Stimulated activated CD4-positive, alpha-beta T cell treated with anti-CD3 and anti-CD28 coated beads, Interleukin-4, amount 100 ng/mL, for 4 hours (primary cell): ENCODE results near the gene CSDE1.
A peak's percentile ranks its signal among the peaks of the same experiment; 100 is the strongest.

Experiments used
- DNase-seq, 2 experiments: peaks; one replicate each; pipeline ENCODE4 v3.0.0-alpha.2; 2020

Gene CSDE1

DNA sequence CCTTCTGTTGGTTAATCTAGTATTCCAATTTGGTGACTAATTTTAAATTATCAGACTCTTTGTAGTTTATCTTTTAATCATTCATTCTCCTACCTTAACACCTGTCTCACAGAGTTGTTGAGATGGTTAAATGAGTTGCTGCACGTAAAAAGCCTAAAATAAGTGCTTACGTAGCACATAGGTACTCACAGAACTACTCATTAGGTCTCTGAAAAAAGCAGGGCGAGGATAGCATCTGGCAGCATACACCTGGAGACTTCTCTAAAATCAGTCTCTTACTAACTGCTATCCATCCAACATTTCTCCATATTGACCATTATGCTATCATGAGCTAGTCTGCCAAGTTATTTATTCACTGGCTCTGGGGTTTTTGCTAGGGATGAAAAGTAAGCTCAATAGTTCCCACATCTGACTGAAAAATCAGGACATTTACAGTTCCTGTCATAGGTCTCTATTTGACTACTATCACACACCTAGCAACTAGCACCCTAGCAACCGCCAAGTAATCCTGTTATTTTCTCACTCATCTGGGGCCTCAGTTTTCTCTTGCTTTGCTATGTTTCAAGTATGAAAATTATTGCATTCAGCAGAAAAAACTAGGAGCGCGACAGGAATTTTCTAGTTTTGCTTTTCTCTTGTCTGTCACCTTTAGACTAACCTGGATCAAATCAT lies 11.2 kb downstream of the CSDE1 start:
- DNase-seq: no peak

DNA sequence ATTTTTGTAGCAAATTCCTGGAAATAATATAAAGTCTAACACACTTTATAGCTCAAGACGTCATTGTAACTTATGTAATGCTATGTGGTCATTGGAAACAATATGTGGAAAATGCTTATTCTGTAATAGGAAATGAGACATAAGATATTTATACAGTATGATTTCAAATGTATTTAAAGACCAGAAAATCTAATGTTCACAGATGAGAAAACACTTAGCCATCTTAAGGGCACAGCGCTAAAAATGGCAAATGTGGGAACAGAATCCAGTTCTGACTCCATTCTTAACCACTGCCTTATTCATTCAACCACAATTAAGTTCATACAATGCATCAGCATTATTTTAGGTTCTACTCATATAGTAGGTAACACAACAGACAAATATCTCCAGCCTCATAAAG lies 12.5 kb downstream of the CSDE1 start:
- no peak for DNase-seq

DNA sequence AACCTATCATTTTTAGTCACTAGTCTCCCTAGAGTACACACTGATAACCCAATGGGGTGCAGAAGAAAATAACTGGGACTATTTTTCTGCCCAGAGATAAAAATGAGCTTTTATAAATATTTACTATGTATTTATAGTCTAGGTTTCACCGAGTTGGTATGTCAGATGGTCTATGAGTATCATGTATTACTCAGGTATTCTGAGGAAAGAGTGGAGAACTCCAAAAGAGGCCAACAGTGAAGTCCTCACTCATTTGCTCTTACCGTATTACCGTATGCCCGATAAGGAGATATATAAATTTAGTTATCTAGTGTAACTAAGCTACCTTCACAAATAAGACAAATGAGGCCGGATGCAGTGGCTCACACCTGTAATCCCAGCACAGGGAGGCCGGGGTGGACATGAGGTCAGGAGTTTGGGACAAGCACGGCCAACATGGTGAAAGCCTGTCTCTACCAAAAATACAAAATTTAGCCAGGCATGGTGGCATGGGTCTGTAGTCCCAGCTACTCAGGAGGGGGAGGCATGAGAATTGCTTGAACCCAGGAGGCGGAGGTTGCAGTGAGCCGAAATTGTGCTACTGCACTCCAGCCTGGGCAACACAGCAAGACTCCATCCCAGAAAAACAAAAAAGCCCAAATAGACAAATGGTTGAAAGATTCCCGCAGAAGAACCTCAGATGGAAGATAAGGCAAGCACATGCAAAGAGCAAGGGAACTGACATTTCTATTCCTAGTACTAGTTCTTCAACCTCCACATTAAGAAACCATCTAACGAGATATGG lies 15.6 kb downstream of the CSDE1 start:
- DNase-seq: no peak

DNA sequence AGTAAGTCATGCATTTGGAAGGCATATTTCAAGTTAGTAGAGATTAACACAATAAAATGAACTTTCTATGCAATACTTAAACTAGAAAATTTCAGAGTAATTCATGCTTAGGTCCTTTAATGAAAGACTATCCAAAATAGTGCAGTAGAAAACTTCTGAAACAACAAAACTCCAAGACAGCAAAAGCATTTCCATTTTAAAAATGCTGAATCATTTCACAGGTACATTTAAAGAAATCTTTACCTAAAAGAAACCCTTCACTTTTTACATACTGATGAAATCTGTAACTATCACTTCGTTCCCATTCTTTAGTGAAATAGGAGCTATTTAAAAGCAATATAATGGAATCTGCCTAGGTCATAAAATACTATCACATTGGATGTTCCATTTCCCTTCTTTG lies 17.5 kb downstream of the CSDE1 start:
- no peak for DNase-seq

DNA sequence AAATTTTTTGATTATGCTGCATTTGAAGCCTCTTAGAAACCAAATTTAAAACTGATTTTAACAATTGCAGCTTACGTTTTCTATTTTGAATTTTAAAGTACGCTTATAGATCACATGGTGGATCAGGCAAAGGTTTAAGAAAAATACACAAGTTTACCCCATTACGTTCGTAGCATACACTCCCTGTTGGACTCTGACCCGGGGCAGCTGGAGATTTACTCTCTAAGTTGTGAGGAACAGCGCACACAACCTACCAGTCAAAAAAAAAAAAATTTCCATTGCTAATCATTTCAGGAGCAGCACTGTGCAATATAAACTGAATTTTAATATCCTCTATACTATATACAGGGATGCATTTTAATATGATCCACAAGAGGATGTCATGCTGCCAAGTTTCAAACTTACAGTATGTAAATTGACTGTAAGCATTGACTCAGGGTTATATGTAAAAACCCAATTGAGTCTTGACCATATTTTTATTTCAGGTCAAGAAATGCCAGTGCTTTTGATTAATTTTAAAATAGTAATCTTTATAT lies 20.4 kb downstream of the CSDE1 start:
- no peak for DNase-seq

DNA sequence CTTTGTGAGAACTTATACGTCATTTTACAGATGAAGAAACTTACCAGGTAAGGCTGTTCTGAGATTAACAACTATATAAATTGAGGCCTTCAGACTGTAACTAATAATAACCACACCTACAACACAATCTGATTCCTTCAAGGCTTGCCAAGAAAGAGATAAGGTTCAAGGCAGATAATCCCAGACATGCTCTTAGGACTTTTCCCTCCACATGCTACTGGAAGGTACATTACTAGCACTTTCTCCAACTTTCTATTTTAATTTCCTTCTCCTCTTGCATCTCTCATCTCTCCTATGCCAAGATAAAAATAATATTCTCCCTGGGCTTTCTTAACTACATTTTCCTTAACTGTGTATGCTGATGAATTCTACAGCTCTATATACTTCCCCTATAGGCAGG lies 22.3 kb downstream of the CSDE1 start:
- no peak for DNase-seq

DNA sequence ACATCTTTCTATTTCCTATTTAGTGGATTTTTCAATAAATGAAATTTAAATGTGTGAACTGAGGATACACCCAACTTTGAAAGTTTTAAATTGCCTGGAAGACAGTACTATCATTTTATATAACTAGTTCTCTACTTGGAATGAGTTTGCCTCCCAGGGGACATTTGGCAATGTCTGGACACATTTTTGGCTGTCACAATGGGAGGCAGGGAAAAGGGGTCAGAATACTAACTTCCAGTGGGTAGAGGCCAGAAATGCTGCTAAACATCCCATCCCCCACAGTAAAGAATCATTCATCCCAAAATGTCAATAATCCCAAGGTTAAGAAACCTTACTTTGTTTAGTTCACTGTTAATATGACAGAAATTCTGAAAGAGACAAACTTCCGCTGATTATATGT lies 28.0 kb downstream of the CSDE1 start:
- no peak for DNase-seq

DNA sequence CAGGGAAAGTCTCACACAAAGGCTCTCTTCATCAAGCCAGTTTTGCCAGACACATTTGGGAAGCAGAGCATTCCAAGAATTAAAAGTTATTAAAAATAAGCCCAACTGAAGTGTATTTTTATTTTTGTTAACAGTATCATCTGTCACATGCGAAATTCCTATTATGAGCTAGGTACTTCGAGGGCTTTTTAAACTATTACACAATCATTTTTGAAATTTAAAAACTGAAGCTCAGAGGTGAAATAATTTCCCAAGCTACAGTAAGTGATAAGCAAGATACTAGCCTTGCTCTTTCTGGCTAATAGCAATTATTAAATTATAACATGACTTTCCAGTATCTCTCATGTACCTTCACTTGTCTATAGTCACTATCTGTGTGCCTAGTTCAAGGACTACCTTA lies 29.2 kb downstream of the CSDE1 start:
- no peak for DNase-seq

DNA sequence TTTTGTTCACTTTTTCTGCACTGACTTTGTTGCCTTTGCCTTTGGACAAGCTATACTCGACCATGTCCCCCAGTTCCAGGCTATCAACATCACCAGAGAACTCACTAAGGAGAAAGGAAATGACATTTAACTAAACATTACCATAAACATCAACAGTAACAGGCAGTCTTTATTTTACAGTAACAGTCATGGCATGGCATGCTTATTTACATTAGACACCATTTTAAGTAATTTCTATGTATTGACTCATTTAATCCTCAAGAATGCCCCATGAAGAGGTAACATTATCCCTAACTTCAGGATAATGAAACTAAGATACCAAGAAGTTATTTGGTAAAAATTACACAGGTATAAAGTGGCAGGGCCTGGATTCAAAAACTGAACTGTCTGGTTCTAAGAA lies 32.6 kb downstream of the CSDE1 start:
- DNase-seq: no peak

DNA sequence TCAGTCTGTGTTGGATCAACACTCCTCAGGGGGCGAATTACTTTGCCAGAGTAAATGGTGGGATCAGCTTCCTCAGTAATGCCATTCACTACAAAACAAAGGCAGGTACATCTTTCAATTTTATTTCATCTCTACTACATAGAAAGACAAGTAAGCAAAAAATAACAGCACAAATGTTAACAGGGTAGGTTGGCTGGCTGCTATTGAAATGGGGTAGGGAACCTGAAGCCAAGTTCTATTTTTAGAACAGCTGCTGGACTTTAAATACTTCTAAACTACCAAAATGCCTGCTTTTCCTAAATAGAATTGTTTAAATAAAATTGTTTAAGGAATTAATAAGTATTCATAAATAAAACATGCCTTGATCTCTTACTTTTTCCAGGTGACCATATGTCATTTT lies 33.9 kb downstream of the CSDE1 start:
- DNase-seq: no peak

DNA sequence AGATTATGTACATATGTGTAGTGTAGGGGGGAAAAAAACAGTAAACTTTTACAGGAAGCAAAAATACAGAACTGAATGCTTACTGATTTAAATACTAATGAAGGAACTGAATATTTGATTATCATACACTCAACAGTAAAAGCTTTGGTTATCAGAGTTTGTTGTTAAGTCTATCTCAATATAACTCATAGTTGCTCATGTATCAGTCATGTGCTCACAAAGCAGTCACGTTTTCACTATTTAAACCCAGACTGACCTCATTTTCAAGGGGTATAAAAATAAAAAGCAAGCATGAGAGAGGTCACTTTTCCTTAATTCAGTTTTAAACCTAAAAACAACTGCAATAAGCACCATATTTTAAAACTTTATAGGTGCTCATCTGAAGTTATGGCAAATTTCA lies 34.3 kb downstream of the CSDE1 start:
- DNase-seq: no peak

DNA sequence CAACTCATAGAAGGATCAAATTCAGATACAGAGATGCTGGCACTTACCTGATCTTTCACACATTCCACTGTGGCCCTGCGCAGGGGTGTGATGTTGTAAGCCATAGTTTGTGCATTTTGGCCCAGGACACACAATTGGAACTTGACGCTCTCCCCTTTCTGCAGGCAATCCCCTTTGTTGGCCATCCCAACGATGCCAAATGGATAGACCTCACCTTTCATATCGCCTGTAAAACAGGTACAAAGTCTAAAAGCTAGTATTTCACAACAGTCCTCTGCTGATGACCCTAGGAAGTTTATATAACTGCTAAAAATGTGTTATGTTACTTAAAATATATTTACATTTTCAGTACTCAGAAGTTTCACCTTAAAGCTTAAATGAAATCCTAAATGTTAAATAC lies 37.3 kb downstream of the CSDE1 start:
- DNase-seq: no peak

DNA sequence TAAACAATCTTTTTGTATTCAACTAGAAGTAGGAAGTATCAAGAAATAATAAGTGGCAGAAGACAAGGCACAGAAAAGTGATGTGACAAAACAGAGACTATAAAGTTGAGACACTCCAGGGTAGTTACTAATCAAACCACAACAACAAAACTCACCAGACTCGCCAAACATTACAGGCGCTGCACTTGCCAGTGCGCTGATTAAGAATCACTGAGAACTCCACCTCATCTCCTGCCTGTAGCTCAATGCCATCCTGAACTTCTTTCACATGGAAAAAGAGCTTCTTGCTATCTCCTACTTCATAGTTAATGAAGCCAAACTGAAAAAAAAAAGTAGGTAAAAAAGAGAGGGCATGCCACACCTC lies 38.4 kb downstream of the CSDE1 start:
- DNase-seq: no peak

DNA sequence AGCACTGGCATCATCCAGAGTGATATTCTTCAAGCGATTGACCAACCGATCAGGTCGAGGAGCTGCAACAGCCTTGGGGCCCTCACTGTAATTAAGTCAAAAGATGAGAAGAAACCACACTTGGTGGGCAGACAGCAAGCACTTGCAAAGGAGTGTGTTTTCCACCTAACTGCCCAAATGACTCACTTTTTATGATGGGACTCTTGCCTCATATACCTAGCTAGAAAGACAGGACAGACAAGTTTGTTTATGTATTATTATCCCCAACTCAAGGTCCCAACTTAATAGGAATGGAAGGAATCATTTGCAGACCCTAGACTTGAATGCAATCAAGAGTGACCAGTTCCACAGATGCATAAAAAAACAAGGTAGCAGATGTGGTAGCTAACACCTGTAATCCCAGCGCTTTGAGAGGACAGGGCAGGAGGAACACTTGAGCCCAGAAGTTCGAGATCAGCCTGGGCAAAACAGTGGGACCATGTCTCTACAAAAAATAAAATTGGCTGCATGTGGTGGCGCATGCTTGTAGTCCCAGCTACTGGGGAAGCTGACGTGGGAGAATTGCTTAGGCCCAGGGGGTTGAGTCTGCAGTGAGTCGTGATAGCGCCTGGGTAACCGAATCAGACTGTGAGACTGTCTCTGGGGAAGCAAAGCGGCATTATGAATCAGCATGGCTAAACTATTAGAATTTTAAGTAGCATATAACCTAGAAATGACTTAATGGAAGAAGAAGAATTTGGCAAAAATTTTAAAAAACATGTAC lies 38.9 kb downstream of the CSDE1 start:
- DNase-seq: no peak

DNA sequence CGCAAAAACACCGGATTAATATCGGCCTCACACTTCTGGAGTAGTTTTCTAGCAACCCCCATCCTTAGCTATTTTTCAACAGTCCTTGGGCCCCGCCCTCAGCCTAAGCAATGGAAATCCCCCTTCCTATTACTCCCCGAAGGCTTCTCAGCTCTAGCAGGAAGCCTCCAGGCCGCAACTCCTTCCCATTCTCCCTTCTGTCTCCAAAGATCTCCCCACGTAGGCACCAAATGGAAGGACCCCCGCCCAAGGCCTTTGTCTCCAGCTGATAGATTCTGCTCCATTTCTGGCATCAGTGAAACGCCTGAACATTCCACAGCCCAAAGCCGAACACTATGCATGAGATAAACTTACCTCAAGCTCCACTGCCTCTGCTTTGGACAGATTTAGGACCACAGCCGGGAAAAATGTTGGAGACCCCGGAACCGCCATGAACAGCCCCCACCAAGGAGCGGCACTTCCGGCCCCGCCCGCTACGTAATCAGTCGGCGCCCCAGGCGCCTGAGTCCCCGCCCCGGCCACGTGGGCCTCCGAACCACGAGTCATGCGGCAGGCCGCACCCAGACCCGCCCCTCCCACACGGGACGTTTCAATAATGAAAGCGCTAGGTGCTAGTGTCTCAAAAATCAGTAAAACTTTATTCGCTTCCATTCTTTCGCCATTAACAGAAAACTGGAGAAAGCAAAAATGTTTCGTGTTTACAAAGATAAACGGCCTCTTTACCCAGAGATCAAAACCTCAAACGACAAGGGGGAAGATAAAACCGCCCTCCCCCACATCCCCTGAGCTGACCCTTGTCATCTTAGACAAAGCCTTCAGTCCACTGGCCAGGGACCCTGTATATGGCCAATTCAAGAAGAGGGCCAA lies 41.2 kb downstream of the CSDE1 start, which contains the start of gene NRAS:
NRAS (minus strand) TSS at position 468 of the 867 bp plus-strand sequence. CDS start 611 bp downstream, outside the sequence.
- peak; percentile 94 to 96 for DNase-seq

DNA sequence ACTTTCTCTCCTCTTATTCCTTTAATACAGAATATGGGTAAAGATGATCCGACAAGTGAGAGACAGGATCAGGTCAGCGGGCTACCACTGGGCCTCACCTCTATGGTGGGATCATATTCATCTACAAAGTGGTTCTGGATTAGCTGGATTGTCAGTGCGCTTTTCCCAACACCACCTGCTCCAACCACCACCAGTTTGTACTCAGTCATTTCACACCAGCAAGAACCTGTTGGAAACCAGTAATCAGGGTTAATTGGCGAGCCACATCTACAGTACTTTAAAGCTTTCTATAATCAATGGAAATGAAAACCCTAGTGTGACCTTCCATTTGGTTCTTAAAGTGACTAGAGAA lies 41.9 kb downstream of the CSDE1 start:
- DNase-seq: no peak

DNA sequence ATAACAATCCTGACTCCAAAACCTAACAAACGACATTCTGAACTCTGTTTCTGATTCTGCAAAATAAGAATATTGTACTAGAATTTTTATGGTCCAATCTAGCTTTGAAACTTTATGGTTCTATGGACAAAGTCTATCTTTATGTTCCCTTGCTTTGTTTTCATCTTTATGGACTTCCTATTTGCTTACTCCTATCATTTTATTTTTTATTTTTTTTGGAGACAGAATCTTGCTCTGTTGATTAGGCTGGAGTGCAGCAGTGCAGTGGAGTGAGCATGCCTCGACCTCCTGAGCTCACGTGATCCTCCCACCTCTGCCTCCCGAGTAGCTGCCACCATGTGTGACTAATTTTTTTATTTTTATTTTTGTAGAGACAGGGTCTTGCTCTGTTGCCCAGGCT lies 44.8 kb downstream of the CSDE1 start:
- no peak for DNase-seq

DNA sequence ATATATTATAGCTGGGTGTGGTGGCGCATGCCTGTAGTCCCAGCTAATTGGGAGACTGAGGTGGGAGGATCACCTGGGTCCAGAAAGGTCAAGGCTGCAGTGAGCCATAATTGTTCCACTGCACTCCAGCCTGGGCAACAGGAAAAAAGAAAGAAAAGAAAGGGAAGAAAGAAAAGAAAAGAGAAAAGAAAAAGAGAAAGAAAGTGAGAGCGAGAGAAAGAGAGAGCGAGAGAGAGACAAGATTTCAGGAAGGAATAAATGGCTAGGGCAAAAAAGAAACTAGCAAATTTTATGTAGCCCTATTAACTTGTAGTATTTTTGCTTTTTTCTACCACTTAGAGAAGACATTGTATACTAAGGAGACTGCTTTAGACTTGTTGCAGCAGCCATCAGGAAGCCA lies 47.4 kb downstream of the CSDE1 start:
- DNase-seq: no peak

DNA sequence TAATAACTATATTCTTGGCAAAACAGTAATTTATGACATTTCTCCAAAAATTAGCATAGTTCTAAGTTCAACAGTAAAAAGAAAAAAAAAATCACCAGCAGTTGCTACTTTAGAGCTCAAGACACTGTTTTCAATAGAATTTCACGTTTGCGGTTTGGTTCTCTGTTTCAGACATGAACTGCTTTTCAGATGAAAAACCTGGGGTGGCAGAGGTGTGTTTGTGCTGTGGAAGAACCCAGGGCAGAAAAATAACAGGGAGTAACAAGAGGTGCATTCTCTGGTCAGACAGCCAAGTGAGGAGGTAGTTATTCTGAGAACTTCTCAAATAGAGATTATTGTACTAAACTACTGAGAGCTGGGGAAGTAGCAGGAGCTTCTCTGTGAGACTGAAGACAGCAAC lies 50.2 kb downstream of the CSDE1 start:
- no peak for DNase-seq

DNA sequence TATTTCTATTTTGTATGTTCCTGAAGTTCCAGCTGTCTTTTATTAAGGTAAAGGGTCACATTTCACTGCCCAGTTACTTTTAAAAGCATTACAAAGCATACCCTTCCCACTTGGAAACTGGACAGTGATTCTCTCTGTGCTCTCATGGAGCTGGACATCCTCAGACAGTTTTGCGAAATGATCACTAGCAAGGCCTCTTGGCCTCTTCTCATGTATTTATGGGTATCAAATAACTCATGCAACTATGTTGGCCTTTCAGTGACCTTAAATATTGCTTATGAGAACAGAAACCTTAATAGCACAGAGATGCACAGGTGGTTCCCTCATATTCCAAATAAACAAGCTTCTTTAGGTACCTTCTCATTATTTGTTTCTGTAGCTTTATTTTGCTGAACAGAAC lies 54.5 kb downstream of the CSDE1 start:
- no peak for DNase-seq

DNA sequence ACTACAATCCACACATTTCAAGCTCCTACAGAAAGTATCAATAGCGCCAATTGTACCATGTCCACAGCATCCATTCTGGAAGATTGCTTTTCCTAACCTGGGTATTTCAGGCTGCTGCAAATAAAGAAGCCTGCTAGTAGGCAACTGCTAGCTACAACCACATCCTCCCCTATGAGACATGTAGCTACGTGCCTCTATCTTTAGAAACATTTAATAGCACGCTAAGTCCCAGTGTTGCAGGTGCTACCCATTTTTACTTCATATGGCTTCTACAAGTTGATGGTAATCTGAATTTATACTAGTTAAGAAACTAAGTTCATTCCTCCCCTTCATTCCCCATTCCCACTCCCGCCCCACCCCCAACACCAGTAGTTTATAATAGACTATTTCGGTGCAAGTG lies 55.0 kb downstream of the CSDE1 start:
- no peak for DNase-seq

DNA sequence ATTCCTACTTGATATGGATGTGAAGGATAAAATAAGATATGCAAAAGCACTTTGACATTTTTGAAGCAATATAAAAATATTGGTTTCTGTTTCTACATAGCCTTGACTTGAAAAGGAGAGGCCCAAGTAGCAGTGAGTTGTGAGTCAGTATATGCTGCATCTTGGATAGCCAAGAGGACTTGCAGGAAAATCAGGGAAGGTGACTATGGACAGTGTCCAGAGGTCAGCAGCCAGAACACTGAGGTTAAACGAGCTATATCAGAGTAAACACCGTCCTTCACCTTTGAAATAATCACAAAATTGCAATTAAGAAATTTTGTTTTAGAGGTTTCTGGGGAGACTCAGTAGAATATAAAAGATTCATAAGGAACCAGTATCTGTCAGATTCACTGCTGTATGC lies 55.9 kb downstream of the CSDE1 start:
- DNase-seq: no peak
